ENCODE results near the gene ERMN.

DNA sequence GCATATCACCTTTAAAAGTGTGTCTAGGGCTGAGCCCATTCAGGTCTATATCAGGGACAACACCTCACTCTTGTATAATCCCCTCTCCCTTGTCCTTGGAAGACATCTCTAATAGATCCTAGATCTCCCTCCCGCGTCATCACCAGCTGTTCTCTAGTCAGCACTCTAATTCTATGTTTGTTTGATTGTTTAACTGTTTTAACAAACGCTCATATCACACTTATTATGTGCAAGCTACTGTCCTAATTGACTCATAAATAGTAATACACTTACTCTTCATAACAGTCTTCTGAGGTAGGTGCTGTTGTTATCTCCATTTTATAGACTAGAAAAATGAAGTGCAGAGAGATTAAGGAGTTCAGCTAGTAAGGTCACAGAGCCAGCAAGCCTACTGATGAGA lies 1.6 kb upstream of the ERMN start:
- TF ChIP-seq EZH2phosphoT487 (IDR thresholded peaks at IDR 0.05; ENCODE audit: insufficient read depth, low read depth) (no peak), EZH2 (IDR thresholded peaks at IDR 0.05; ENCODE audit: insufficient read depth, poor library complexity, severe bottlenecking) (no peak)
